22Rv1 (cell line): Measurements from ENCODE around the gene CCDC194.

Experiments used
- H3K27ac ChIP-seq: fragments of 450-650 bp; 2 replicates; pipeline ENCODE4 v1.5.1; 2017
- ZFX ChIP-seq: fragments of 450-650 bp; IDR thresholded peaks from 2 replicates; pipeline ENCODE4 v1.6.1; 2017; ENCODE audit warnings: antibody characterized with exemption, borderline replicate concordance
- TF ChIP-seq, protein P1 (sequence below): fragments of 450-650 bp; IDR thresholded peaks from 2 replicates; pipeline ENCODE4 v1.5.1; 2017; ENCODE audit warnings: mild to moderate bottlenecking

CCDC194 gene

DNA sequence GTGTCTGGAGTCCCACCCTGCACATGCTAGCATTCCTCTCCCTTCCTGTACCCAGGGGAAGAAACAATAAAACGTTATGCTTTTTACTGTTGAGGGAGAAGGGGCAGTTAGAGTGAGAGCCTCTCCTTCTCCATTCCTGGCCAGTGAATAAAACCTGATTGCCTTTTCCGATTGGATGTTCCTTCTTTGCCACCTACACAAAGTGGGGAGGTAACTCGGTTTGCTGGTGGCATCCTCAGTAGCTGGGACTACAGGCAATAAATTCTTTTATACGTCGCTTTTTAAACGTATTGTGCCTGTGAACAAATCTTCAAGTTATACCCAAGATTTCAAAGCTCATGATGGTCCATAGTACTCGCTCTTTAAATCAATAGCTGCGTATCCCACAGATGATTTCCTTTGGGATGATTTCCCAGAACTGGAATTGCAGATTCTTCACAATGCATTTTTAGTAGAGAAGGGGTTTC is 25.2 kb upstream of the CCDC194 start:
- H3K27ac ChIP-seq, result peak overlapping the region; percentile 83

GRCh38 chr19:17418710-17419109 is 24.7 kb upstream of the CCDC194 start:
- H3K27ac ChIP-seq, result peak overlapping the region; percentile 83
- TF ChIP-seq, protein P1, sequence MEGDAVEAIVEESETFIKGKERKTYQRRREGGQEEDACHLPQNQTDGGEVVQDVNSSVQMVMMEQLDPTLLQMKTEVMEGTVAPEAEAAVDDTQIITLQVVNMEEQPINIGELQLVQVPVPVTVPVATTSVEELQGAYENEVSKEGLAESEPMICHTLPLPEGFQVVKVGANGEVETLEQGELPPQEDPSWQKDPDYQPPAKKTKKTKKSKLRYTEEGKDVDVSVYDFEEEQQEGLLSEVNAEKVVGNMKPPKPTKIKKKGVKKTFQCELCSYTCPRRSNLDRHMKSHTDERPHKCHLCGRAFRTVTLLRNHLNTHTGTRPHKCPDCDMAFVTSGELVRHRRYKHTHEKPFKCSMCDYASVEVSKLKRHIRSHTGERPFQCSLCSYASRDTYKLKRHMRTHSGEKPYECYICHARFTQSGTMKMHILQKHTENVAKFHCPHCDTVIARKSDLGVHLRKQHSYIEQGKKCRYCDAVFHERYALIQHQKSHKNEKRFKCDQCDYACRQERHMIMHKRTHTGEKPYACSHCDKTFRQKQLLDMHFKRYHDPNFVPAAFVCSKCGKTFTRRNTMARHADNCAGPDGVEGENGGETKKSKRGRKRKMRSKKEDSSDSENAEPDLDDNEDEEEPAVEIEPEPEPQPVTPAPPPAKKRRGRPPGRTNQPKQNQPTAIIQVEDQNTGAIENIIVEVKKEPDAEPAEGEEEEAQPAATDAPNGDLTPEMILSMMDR, result no peak
- TF ChIP-seq ZFX, result no peak

More for the DNA sequence above, 25.2 kb upstream of the CCDC194 start:
- TF ChIP-seq ZFX, result no peak
- TF ChIP-seq, protein P1, result no peak

DNA sequence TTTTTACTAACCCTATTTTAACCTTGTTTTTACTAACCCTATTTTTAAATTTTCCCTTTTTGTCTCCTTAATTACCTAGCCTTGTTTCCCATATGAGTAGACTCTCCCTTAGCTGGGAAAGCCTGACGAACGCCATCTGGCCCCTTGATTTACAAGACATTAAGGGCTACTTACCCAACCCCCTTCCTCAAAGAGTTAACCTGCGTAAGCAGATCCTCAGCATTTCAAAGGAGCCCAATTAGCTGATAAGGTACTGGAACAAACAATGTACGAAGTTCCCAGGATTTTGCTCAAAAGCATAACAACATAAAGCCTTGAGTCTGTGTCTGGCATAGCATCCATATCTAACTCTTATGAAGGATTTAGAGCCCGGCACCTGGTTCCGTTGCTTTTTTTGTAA is 21.1 kb upstream of the CCDC194 start:
- TF ChIP-seq, protein P1, result no peak
- H3K27ac ChIP-seq, result no peak overlapping the region

DNA sequence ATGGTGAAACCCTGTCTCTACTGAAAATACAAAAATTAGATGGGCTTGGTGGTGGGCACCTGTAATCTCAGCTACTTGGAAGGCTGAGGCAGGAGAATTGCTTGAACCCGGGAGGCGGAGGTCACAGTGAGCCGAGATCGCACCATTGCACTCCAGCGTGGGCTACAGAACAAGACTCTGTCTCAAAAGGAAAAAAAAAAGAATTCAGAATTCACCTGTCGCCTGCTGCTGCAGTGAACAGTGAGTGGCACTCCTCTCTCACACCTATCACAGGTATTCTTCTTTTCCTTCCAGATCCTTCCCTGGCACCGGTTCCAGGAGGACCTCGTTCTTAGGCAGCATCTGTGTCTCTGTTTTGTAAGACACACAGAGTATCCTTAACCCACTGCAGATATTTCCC is 20.1 kb upstream of the CCDC194 start:
- no peak overlapping the region for H3K27ac ChIP-seq

GRCh38 chr19:17411801-17412200 is 17.8 kb upstream of the CCDC194 start:
- no peak overlapping the region for H3K27ac ChIP-seq
- TF ChIP-seq ZFX, result no peak
- TF ChIP-seq, protein P1, result no peak

More for the DNA sequence above, 20.1 kb upstream of the CCDC194 start:
- TF ChIP-seq, protein P1, result no peak
- TF ChIP-seq ZFX, result no peak

DNA sequence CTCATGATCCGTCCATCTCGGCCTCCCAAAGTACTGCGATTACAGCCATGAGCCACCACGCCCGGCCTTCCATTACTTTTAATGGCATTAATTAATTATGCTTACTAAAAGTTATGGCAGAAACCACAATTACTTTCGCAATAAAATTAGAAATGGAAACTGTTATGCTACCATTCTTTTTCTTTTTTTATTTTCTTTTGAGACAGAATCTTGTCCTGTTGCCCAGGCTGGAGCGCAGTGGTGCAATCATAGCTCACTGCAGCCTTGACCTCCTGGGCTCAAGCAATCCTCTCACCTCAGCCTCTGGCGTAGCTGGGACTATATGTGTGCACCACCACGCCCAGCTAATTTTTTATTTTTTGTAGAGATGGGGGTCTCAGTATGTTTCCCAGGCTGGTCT is 16.0 kb upstream of the CCDC194 start:
- TF ChIP-seq, protein P1, result no peak
- TF ChIP-seq ZFX, result no peak
- H3K27ac ChIP-seq, result no peak overlapping the region

- H3K27ac ChIP-seq, result no peak overlapping the region
- no peak for TF ChIP-seq ZFX
- TF ChIP-seq, protein P1, result no peak
These were observed 12.8 kb upstream of the CCDC194 start for GRCh38 chr19:17406887-17407196.
